Panc1 (cell line): ENCODE results near the gene KIF25. TPM values are rescaled to one million over a fixed set of nuclear protein-coding genes. Genes with fewer than 3 reads are reported as not detected.

Experiments
- ATAC-seq: fragments of 200-7000 bp; cut with Tn5 transposase; 2 replicates; pipeline ENCODE4 v1.9.1; 2020; ENCODE audit warnings: mild to moderate bottlenecking, moderate library complexity
- BruUV-seq: library from RNA; stranded (reverse); fragments of 400-500 nt; replicated peaks from 2 replicates; lab custom pipeline; 2021; lab: Mats Ljungman, UMichigan
- CTCF ChIA-PET: fragments of 300-600 bp; sonication (Branson Sonifier 250); formaldehyde crosslinking; loops from one replicate; lab custom pipeline; 2022; ENCODE audit warnings: antibody characterized with exemption; lab: Charles Lee
- POLR2A ChIA-PET: fragments of 300-600 bp; sonication (Branson Sonifier 250); formaldehyde crosslinking; loops from one replicate; lab custom pipeline; 2022; ENCODE audit warnings: antibody characterized with exemption; lab: Charles Lee
- DNase-seq: peaks from one replicate; pipeline ENCODE4 v3.0.0-alpha.2; 2010; ENCODE audit warnings: low read depth, low spot score
- H3K27ac ChIP-seq: 2 replicates; pipeline ENCODE4 v1.5.1; 2011; ENCODE audit warnings: mild to moderate bottlenecking, low read length, inconsistent platforms
- H3K27me3 ChIP-seq: fragments of 200-500 bp; sonication (Bioruptor generic); 2 replicates; pipeline ENCODE4 v1.6.0; 2014; ENCODE audit warnings: low read length, inconsistent platforms; ENCODE audit not compliant: control insufficient read depth, insufficient read depth
- H3K36me3 ChIP-seq: fragments of 200-500 bp; sonication (Bioruptor generic); 2 replicates; pipeline ENCODE4 v1.5.1; 2014; ENCODE audit warnings: inconsistent platforms, mild to moderate bottlenecking, low read length, moderate library complexity; ENCODE audit not compliant: control insufficient read depth, insufficient read depth
- H3K4me1 ChIP-seq: 2 replicates; pipeline ENCODE4 v1.5.1; 2011; ENCODE audit warnings: inconsistent platforms, mild to moderate bottlenecking, low read length, moderate library complexity; ENCODE audit not compliant: control insufficient read depth, insufficient read depth
- H3K4me3 ChIP-seq, 2 experiments: 2 replicates each; pipeline ENCODE4 v1.5.1; 2011 to 2012; ENCODE audit warnings: low read depth in 2 of 2, low read length in 2 of 2, mild to moderate bottlenecking in 2 of 2, inconsistent platforms in 1 of 2, moderate library complexity in 1 of 2
- H3K9me3 ChIP-seq: fragments of 200-500 bp; sonication (Bioruptor generic); 2 replicates; pipeline ENCODE4 v1.5.1; 2014; ENCODE audit warnings: low read depth, mild to moderate bottlenecking, inconsistent platforms, low read length, moderate library complexity; ENCODE audit not compliant: control insufficient read depth, insufficient read depth
- CTCF ChIP-seq: fragments of 450-650 bp; IDR thresholded peaks from 2 replicates; pipeline ENCODE4 v1.5.1; 2017; ENCODE audit warnings: mild to moderate bottlenecking
- POLR2AphosphoS5 ChIP-seq: IDR thresholded peaks from 2 replicates; pipeline ENCODE4 v1.6.1; 2012; ENCODE audit warnings: mild to moderate bottlenecking, low read depth, low read length, moderate library complexity
- SIN3A ChIP-seq: IDR thresholded peaks from 2 replicates; pipeline ENCODE4 v1.6.1; 2012; ENCODE audit warnings: low read depth, mild to moderate bottlenecking, low read length, moderate library complexity, borderline replicate concordance; ENCODE audit not compliant: insufficient read depth
- TCF7L2 ChIP-seq: IDR thresholded peaks from 2 replicates; pipeline ENCODE4 v1.6.1; 2011; ENCODE audit warnings: mild to moderate bottlenecking, low read depth, low read length, inconsistent platforms
- in situ Hi-C: cut with HindIII; loops from 2 replicates; pipeline ENCODE4 v1.10.0; 2016; ENCODE audit warnings: low sequenced_read_pairs, low pct_unique_long_range_greater_than_20kb
- intact Hi-C: fragments of 100-400 bp; cut with micrococcal nuclease; formaldehyde crosslinking; loops from one replicate; pipeline ENCODE4 v1.10.0; 2022; ENCODE audit not compliant: unreplicated experiment
- total RNA-seq: library from RNA; stranded (reverse); gene quantifications from one replicate; pipeline ENCODE4 v1.2.1, GENCODE V29; 2021; ENCODE audit not compliant: unreplicated experiment
- TF ChIP-seq, protein P1 (sequence below), 2 experiments: IDR thresholded peaks; 2 replicates each; pipeline ENCODE4 v1.6.1; 2011 to 2012; ENCODE audit warnings: low read depth in 2 of 2, control low read depth in 1 of 2, low read length in 1 of 2, mild to moderate bottlenecking in 1 of 2, moderate library complexity in 1 of 2; ENCODE audit not compliant: insufficient read depth in 1 of 2

Gene KIF25
- total RNA-seq, 1 experiment from 2014 or later = 0.44 TPM

DNA sequence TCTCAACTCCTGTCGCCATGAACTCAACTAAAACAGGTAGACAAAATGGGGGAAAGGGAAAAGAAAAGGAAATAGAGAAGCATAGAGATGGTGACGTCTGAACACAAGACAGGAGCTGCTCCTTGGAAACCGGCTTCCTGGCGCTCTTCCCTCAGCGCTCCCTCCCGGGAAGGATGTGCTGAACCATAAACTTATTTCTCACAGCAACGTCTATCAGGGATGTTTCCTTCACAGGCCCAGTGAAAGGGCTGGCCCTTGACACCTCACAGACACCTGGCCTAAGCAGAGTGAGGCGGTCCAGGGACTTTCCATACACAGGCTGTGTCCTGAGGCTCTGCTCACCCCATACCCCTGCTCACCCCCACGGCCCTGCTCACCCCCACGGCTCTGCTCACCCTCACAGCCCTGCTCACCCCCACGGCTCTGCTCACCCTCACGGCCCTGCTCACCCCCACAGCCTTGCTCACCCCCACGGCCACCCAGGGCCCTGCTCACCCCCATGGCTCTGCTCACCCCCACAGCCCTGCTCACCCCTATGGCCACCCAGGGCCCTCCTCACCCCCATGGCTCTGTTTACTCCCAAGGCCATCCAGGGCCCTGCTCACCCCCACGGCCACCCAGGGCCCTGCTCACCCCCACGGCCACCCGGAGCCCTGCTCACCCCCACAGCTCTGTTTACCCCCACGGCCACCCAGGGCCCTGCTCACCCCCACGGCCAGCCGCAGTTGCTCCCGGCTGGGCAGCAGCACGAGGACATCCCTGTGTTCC, 80.9 kb downstream of the KIF25 start:
- POLR2A ChIA-PET = interaction anchor here (0.6 kb wide), 1 partner anchor 26 kb away, joined by 3 read pairs; no protein-coding TSS in a partner anchor
- peak; percentile 20; the same call in 1 of the 2 replicates for ATAC-seq

GRCh38 chr6:168078943-168079405, 81.5 kb downstream of the KIF25 start, which contains the start of gene FRMD1:
TSS of gene FRMD1 (minus strand) at chr6:168079212. CDS start at chr6:168079094, 118 bp downstream.
- Histone ChIP-seq H3K36me3 (no peaks in the 10 kb centered on the region), H3K27ac (no peak within 1 kb of the TSS), H3K4me1 (peaks cover 13% of the 10 kb centered on the region), H3K9me3 (no peaks in the 10 kb centered on the region), H3K4me3 (no peak within 1 kb of the TSS), H3K27me3 (no peaks in the 10 kb centered on the region)
- ATAC-seq (no peak), DNase-seq (no peak)
- ChIA-PET POLR2A (no interaction called here), CTCF (no interaction called here)
- TF ChIP-seq, protein P1, sequence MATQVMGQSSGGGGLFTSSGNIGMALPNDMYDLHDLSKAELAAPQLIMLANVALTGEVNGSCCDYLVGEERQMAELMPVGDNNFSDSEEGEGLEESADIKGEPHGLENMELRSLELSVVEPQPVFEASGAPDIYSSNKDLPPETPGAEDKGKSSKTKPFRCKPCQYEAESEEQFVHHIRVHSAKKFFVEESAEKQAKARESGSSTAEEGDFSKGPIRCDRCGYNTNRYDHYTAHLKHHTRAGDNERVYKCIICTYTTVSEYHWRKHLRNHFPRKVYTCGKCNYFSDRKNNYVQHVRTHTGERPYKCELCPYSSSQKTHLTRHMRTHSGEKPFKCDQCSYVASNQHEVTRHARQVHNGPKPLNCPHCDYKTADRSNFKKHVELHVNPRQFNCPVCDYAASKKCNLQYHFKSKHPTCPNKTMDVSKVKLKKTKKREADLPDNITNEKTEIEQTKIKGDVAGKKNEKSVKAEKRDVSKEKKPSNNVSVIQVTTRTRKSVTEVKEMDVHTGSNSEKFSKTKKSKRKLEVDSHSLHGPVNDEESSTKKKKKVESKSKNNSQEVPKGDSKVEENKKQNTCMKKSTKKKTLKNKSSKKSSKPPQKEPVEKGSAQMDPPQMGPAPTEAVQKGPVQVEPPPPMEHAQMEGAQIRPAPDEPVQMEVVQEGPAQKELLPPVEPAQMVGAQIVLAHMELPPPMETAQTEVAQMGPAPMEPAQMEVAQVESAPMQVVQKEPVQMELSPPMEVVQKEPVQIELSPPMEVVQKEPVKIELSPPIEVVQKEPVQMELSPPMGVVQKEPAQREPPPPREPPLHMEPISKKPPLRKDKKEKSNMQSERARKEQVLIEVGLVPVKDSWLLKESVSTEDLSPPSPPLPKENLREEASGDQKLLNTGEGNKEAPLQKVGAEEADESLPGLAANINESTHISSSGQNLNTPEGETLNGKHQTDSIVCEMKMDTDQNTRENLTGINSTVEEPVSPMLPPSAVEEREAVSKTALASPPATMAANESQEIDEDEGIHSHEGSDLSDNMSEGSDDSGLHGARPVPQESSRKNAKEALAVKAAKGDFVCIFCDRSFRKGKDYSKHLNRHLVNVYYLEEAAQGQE (IDR thresholded peaks at IDR 0.05; ENCODE audit: insufficient read depth in 1 of 2, low read depth in 2 of 2, low read length in 1 of 2) = no peak
- TF ChIP-seq TCF7L2 = no peak
- TF ChIP-seq SIN3A = no peak
- TF ChIP-seq POLR2AphosphoS5 = no peak
- no peak for TF ChIP-seq CTCF
- intact Hi-C loops (no loop called here), in situ Hi-C loops (no loop called here)
- BruUV-seq = no TSS peak

More for the DNA sequence above, 80.9 kb downstream of the KIF25 start:
- Histone ChIP-seq H3K9me3 (no peaks in the 10 kb centered on the region), H3K4me1 (peaks cover 14% of the 10 kb centered on the region), H3K27ac (no peak overlapping the region), H3K4me3 (no peak overlapping the region), H3K36me3 (no peaks in the 10 kb centered on the region), H3K27me3 (no peaks in the 10 kb centered on the region; the same call in 1 of the 2 replicates)
- no peak for DNase-seq
- CTCF ChIA-PET = no interaction called here
- intact Hi-C loops = no loop called here
- TF ChIP-seq CTCF (no peak), SIN3A (no peak), TCF7L2 (no peak), POLR2AphosphoS5 (no peak)
- TF ChIP-seq, protein P1 (IDR thresholded peaks at IDR 0.05; ENCODE audit: insufficient read depth in 1 of 2, low read depth in 2 of 2, low read length in 1 of 2) = no peak
- in situ Hi-C loops = no loop called here
- no TSS peak for BruUV-seq
